D341Med (cell line): Measurements from ENCODE around the gene EML3.
A peak's percentile ranks its signal among the peaks of the same experiment; 100 is the strongest.
"Not testable (repeated sequence)": the region's sequence is repeated elsewhere in the genome, so short reads cannot be mapped to it uniquely, and the experiment has no call there.

Experiments
- DNase-seq: peaks from one replicate; pipeline ENCODE4 v3.0.0; 2012; ENCODE audit warnings: low spot score

EML3 gene

GRCh38 chr11:62612366-62613290 lies at the start of gene EML3, which contains the start of gene ROM1:
TSS of gene EML3 (minus strand) at chr11:62612775. CDS start at chr11:62612457, 318 bp downstream.
TSS of gene ROM1 (plus strand) at chr11:62613257. CDS start at chr11:62613282, 25 bp downstream.
- DNase-seq = peak; percentile 92

- no peak for DNase-seq
Measured at GRCh38 chr11:62656796-62657429, 44.3 kb upstream of the EML3 start.

GRCh38 chr11:62654297-62654696 lies 41.7 kb upstream of the EML3 start:
- no peak for DNase-seq

GRCh38 chr11:62652161-62653006 lies 39.8 kb upstream of the EML3 start:
- no peak for DNase-seq

- not testable (repeated sequence) for DNase-seq
Measured at GRCh38 chr11:62650283-62650682, 37.7 kb upstream of the EML3 start.

GRCh38 chr11:62649486-62649885 lies 36.9 kb upstream of the EML3 start:
- DNase-seq = no peak

GRCh38 chr11:62648967-62649364 lies 36.4 kb upstream of the EML3 start:
- DNase-seq = no peak

- no peak for DNase-seq
Measured at GRCh38 chr11:62648185-62648966, 35.8 kb upstream of the EML3 start.

GRCh38 chr11:62647609-62648005 lies 35.0 kb upstream of the EML3 start:
- DNase-seq = no peak

- no peak for DNase-seq
Measured at GRCh38 chr11:62646825-62647608, 34.4 kb upstream of the EML3 start.

- DNase-seq = peak; percentile 98
Measured at GRCh38 chr11:62645946-62646824, 33.6 kb upstream of the EML3 start, which contains the start of gene GANAB. TSS of gene GANAB (minus strand) at chr11:62646613. CDS start at chr11:62646599, 14 bp downstream.

- DNase-seq = no peak
Measured at GRCh38 chr11:62645671-62645945, 33.0 kb upstream of the EML3 start.

- no peak for DNase-seq
Measured at GRCh38 chr11:62644220-62644619, 31.6 kb upstream of the EML3 start.

GRCh38 chr11:62632492-62632891 lies 19.9 kb upstream of the EML3 start:
- no peak for DNase-seq

- DNase-seq = peak; percentile 42
Measured at GRCh38 chr11:62627713-62628112, 15.1 kb upstream of the EML3 start.

- DNase-seq = no peak
Measured at GRCh38 chr11:62622476-62623089, 10.0 kb upstream of the EML3 start.

GRCh38 chr11:62621567-62622470 lies 9.2 kb upstream of the EML3 start, which contains the start of gene B3GAT3:
TSS of gene B3GAT3 (minus strand) at chr11:62621986. CDS start at chr11:62621947, 39 bp downstream.
- peak; percentile 96 for DNase-seq

- no peak for DNase-seq
Measured at GRCh38 chr11:62621027-62621566, 8.5 kb upstream of the EML3 start.
